Vagina (tissue), 2 donors: ENCODE measurements around the gene TNS2. TPM values are rescaled to one million over a fixed set of nuclear protein-coding genes. Genes with fewer than 3 reads are reported as not detected.

Experiments
- DNase-seq, 2 donors: peaks; one replicate each; pipeline ENCODE4 v3.0.0-alpha.2; 2017; ENCODE audit errors: extremely low spot score in 2 of 2
- H3K27ac ChIP-seq: fragments of 200-600 bp; sonication (generic); one replicate; pipeline ENCODE4 v1.5.1; 2019
- H3K27me3 ChIP-seq: fragments of 200-600 bp; sonication (generic); one replicate; pipeline ENCODE4 v1.5.1; 2019
- H3K36me3 ChIP-seq, 2 donors: fragments of 200-600 bp; sonication (generic); one replicate each; pipeline ENCODE4 v1.5.1; 2017 to 2019
- H3K4me1 ChIP-seq: fragments of 200-600 bp; sonication (generic); one replicate; pipeline ENCODE4 v1.5.1; 2019
- H3K4me3 ChIP-seq, 2 donors: fragments of 200-600 bp; sonication (generic); 1 replicate in 1 of 2; 2 replicates in 1 of 2; pipeline ENCODE4 v1.5.1; 2016 to 2019
- H3K9me3 ChIP-seq: fragments of 200-600 bp; sonication (generic); one replicate; pipeline ENCODE4 v1.5.1; 2019
- CTCF ChIP-seq, 3 experiments: fragments of 450-650 bp in 2 of 3; fragments of 200-600 bp in 1 of 3; sonication (generic) in 1 of 3; IDR thresholded peaks; one replicate each; pipeline ENCODE4 v1.5.1; 2017 to 2019; ENCODE audit warnings: antibody characterized with exemption in 3 of 3, mild to moderate bottlenecking in 2 of 3, moderate library complexity in 2 of 3
- POLR2A ChIP-seq, 2 donors: fragments of 450-650 bp; IDR thresholded peaks; one replicate each; pipeline ENCODE4 v1.6.1; 2017; ENCODE audit warnings: antibody characterized with exemption in 2 of 2, mild to moderate bottlenecking in 2 of 2, moderate library complexity in 2 of 2
- POLR2AphosphoS5 ChIP-seq, 2 donors: sonication (generic); formaldehyde crosslinking; IDR thresholded peaks; one replicate each; pipeline ENCODE4 v1.9.0; 2017; ENCODE audit warnings: antibody characterized with exemption in 2 of 2, mild to moderate bottlenecking in 2 of 2, low read depth in 1 of 2; ENCODE audit not compliant: insufficient read depth in 1 of 2
- intact Hi-C: fragments of 100-400 bp; cut with DNase I; formaldehyde crosslinking; loops from one replicate; pipeline ENCODE4 v1.15.1; 2023
- total RNA-seq: library from RNA; depleted of rRNA; stranded (reverse); fragments of >200 nt; gene quantifications from one replicate; pipeline ENCODE4 v1.2.3, GENCODE V29; 2016

Gene TNS2
- total RNA-seq, 1 donor from 2014 or later: 235 TPM

DNA sequence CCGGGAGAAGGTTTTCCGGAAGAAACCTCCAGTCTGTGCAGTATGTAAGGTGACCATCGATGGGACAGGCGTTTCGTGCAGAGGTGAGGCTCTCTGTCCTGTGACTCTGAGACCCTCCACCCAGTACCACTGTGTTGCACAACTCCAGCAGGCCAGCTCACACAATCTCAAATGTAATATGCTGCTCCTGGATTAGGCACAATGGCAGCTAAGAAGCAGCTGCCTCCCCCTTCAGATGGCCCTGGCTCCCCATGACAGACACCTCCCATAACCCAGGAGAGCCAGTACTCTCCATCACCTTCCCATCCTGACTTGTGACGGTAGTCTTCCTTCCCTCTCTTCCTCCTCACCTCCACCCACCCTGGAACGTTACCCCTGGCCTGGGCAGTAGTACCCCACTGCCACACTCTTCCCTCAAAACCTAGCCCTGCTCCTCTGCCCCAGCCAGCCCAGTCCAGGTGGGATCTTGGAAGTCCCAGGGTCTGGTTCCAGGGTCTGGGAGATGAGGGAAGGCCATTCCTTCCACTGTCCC, 2.1 kb downstream of the TNS2 start:
- Histone ChIP-seq H3K4me1 (peaks cover 75% of the 10 kb centered on the region), H3K36me3 (peaks cover 0 to 16% of the 10 kb centered on the region in 2 donors), H3K27me3 (no peaks in the 10 kb centered on the region), H3K9me3 (no peaks in the 10 kb centered on the region), H3K27ac (peak overlapping the region; percentile 96), H3K4me3 (peak overlapping the region; percentile 73 to 86)
- DNase-seq: peak in 1 of 2 donors; percentile 90
- intact Hi-C loops: no loop called here
- TF ChIP-seq POLR2A (IDR thresholded peaks at IDR 0.05) (no peak), CTCF (IDR thresholded peaks at IDR 0.05) (no peak), POLR2AphosphoS5 (IDR thresholded peaks at IDR 0.05; ENCODE audit: insufficient read depth in 1 of 2, low read depth in 1 of 2) (no peak)

- Histone ChIP-seq H3K4me1 (peaks cover 75% of the 10 kb centered on the region), H3K9me3 (no peaks in the 10 kb centered on the region), H3K4me3 (peak overlapping the region; percentile 73 to 86), H3K27me3 (no peaks in the 10 kb centered on the region), H3K36me3 (peaks cover 0 to 22% of the 10 kb centered on the region in 2 donors), H3K27ac (peak overlapping the region; percentile 96)
- intact Hi-C loops: no loop called here
- TF ChIP-seq POLR2AphosphoS5 (IDR thresholded peaks at IDR 0.05; ENCODE audit: insufficient read depth in 1 of 2, low read depth in 1 of 2) (peak; percentile 84 to 85), CTCF (IDR thresholded peaks at IDR 0.05) (no peak), POLR2A (IDR thresholded peaks at IDR 0.05) (peak in 1 of 2 donors; percentile 10)
- peak in 1 of 2 donors; percentile 95 for DNase-seq
Measured at GRCh38 chr12:53052419-53053217, 2.8 kb downstream of the TNS2 start.

GRCh38 chr12:53053218-53054111, 3.6 kb downstream of the TNS2 start:
- peaks cover 66% of the 10 kb centered on the region for H3K4me1 ChIP-seq
- DNase-seq: no peak

More at GRCh38 chr12:53053218-53054111, 3.6 kb downstream of the TNS2 start:
- Histone ChIP-seq H3K27ac (peak overlapping the region; percentile 96), H3K9me3 (no peaks in the 10 kb centered on the region), H3K36me3 (peaks cover 0 to 26% of the 10 kb centered on the region in 2 donors), H3K4me3 (peak overlapping the region; percentile 73 to 86), H3K27me3 (no peaks in the 10 kb centered on the region)
- intact Hi-C loops: no loop called here
- TF ChIP-seq POLR2AphosphoS5 (IDR thresholded peaks at IDR 0.05; ENCODE audit: insufficient read depth in 1 of 2, low read depth in 1 of 2) (no peak), POLR2A (IDR thresholded peaks at IDR 0.05) (no peak), CTCF (IDR thresholded peaks at IDR 0.05) (peak in 1 of 3 experiments; percentile 55)
